H1 (cell line): ENCODE results near the gene OLFM2. TPM values are rescaled to one million over a fixed set of nuclear protein-coding genes. Genes with fewer than 3 reads are reported as not detected.

Experiments
- ATF3 ChIP-seq: IDR thresholded peaks from 2 replicates; pipeline ENCODE4 v1.6.1; 2011; ENCODE audit warnings: low read depth, mild to moderate bottlenecking, low read length; ENCODE audit not compliant: insufficient read depth
- BCL11A ChIP-seq, 2 experiments: IDR thresholded peaks; one replicate each; pipeline ENCODE4 v1.6.1; 2011; ENCODE audit warnings: low read depth in 2 of 2, low read length in 2 of 2, mild to moderate bottlenecking in 2 of 2
- BRCA1 ChIP-seq: IDR thresholded peaks from 2 replicates; pipeline ENCODE4 v1.6.1; 2012; ENCODE audit warnings: low read depth, low read length, improper control_type of control experiment
- CEBPB ChIP-seq: IDR thresholded peaks from 2 replicates; pipeline ENCODE4 v1.6.1; 2012; ENCODE audit warnings: low read depth, low read length
- CHD2 ChIP-seq: IDR thresholded peaks from 2 replicates; pipeline ENCODE4 v1.6.1; 2012; ENCODE audit warnings: low read length, improper control_type of control experiment
- EP300 ChIP-seq, 2 experiments: IDR thresholded peaks; 1 replicate in 1 of 2; 2 replicates in 1 of 2; pipeline ENCODE4 v1.6.1; 2011 to 2012; ENCODE audit warnings: low read depth in 2 of 2, low read length in 2 of 2, mild to moderate bottlenecking in 2 of 2, borderline replicate concordance in 1 of 2, inconsistent platforms in 1 of 2, moderate library complexity in 1 of 2
- FOSL1 ChIP-seq: IDR thresholded peaks from 2 replicates; pipeline ENCODE4 v1.6.1; 2011; ENCODE audit warnings: mild to moderate bottlenecking, low read depth, low read length, moderate library complexity; ENCODE audit not compliant: insufficient read depth
- HDAC2 ChIP-seq, 2 experiments: fragments of 300-600 bp in 1 of 2; sonication (generic) in 1 of 2; IDR thresholded peaks; 2 replicates each; pipeline ENCODE4 v1.6.1; 2011 to 2012; ENCODE audit warnings: low read depth in 2 of 2, low read length in 2 of 2, mild to moderate bottlenecking in 2 of 2, moderate library complexity in 2 of 2, borderline replicate concordance in 1 of 2, inconsistent platforms in 1 of 2
- JUND ChIP-seq: IDR thresholded peaks from 2 replicates; pipeline ENCODE4 v1.6.1; 2011; ENCODE audit warnings: mild to moderate bottlenecking, improper control_type of control experiment, low read length
- KDM1A ChIP-seq: fragments of 200-600, 300-600 bp; sonication (generic); IDR thresholded peaks from 2 replicates; pipeline ENCODE4 v1.7.1; 2016; ENCODE audit warnings: mild to moderate bottlenecking, low read length, borderline replicate concordance
- KDM5A ChIP-seq: fragments of 200-600 bp; IDR thresholded peaks from 2 replicates; pipeline ENCODE4 v1.7.1; 2012; ENCODE audit warnings: mild to moderate bottlenecking, low read length, inconsistent platforms, mixed read lengths
- NANOG ChIP-seq: IDR thresholded peaks from 2 replicates; pipeline ENCODE4 v1.6.1; 2011; ENCODE audit warnings: low read length, low read depth, mild to moderate bottlenecking, inconsistent platforms; ENCODE audit not compliant: insufficient read depth, poor library complexity, severe bottlenecking
- POLR2A ChIP-seq, 2 experiments: IDR thresholded peaks; 1 replicate in 1 of 2; 2 replicates in 1 of 2; pipeline ENCODE4 v1.6.1; 2011; ENCODE audit warnings: low read depth in 2 of 2, low read length in 2 of 2, mild to moderate bottlenecking in 2 of 2; ENCODE audit errors: control extremely low read depth in 1 of 2
- POU5F1 ChIP-seq: IDR thresholded peaks from 2 replicates; pipeline ENCODE4 v1.6.1; 2011; ENCODE audit warnings: low read depth, mild to moderate bottlenecking, low read length, moderate library complexity
- RAD21 ChIP-seq, 2 experiments: IDR thresholded peaks in 1 of 2; conservative IDR thresholded peaks in 1 of 2; 2 replicates each; pipeline ENCODE4 v1.6.1; 2011; ENCODE audit warnings: low read depth in 2 of 2, low read length in 2 of 2, improper control_type of control experiment in 1 of 2, inconsistent platforms in 1 of 2, mild to moderate bottlenecking in 1 of 2, moderate library complexity in 1 of 2
- RFX5 ChIP-seq: IDR thresholded peaks from 2 replicates; pipeline ENCODE4 v1.6.1; 2011; ENCODE audit warnings: low read depth, low read length, improper control_type of control experiment, borderline replicate concordance
- RNF2 ChIP-seq: fragments of 200-900, 300-1000 bp; sonication (generic); IDR thresholded peaks from 2 replicates; pipeline ENCODE4 v1.7.1; 2016; ENCODE audit warnings: borderline replicate concordance, low read depth, mild to moderate bottlenecking, antibody characterized with exemption, low read length; ENCODE audit not compliant: poor library complexity, severe bottlenecking; ENCODE audit errors: missing control alignments
- SP1 ChIP-seq: IDR thresholded peaks from 2 replicates; pipeline ENCODE4 v1.6.1; 2011; ENCODE audit warnings: low read depth, low read length
- SP4 ChIP-seq: IDR thresholded peaks from 2 replicates; pipeline ENCODE4 v1.6.1; 2012; ENCODE audit warnings: low read length, inconsistent platforms
- TAF1 ChIP-seq: IDR thresholded peaks from 2 replicates; pipeline ENCODE4 v1.6.1; 2011; ENCODE audit warnings: mild to moderate bottlenecking, low read depth, low read length
- TAF7 ChIP-seq: optimal IDR thresholded peaks from 2 replicates; pipeline ENCODE3; 2011; ENCODE audit warnings: low read depth, mild to moderate bottlenecking, inconsistent platforms, low read length, moderate library complexity, borderline replicate concordance
- polyA plus RNA-seq, 7 experiments: library from polyadenylated mRNA; depleted of rRNA in 3 of 7; stranded (reverse) in 5 of 7; unstranded in 2 of 7; fragments of >200 nt in 5 of 7; fragments of 200-250 nt in 2 of 7; gene quantifications; 1 replicate in 5 of 7; 2 replicates in 1 of 7; 4 replicates in 1 of 7; pipeline versions ENCODE4 v1.2.1 to v1.2.3, GENCODE V29; 2011 to 2013; ENCODE audit warnings: missing spikeins in 2 of 7, mixed read lengths in 2 of 7
- total RNA-seq: library from RNA; stranded (reverse); fragmentation: NEBNext Ultra II Directional; extraction: Animal tissue kit (Norgen Biotek cat#: 25700); gene quantifications from 2 replicates; pipeline ENCODE4 v1.2.1, GENCODE V29; 2021
- TF ChIP-seq, protein P1 (sequence below): IDR thresholded peaks from 2 replicates; pipeline ENCODE4 v1.6.1; 2012; ENCODE audit warnings: inconsistent platforms

Gene OLFM2
- total and polyA plus RNA-seq, 2 of the 8 experiments (the other 6 are each of a cell fraction or from before 2014, with no cell fraction given) = 68.2 to 151 TPM

GRCh38 chr19:9818734-9819595 lies 117.3 kb downstream of the OLFM2 start, which contains the start of gene FBXL12 (continued):
- TF ChIP-seq, protein P1, sequence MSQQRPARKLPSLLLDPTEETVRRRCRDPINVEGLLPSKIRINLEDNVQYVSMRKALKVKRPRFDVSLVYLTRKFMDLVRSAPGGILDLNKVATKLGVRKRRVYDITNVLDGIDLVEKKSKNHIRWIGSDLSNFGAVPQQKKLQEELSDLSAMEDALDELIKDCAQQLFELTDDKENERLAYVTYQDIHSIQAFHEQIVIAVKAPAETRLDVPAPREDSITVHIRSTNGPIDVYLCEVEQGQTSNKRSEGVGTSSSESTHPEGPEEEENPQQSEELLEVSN = peak; percentile 42; the same call in 1 of the 2 replicates
- TF ChIP-seq HDAC2 (IDR thresholded peaks at IDR 0.05; ENCODE audit: borderline replicate concordance in 1 of 2, low read depth in 2 of 2, low read length in 2 of 2) (peak in 1 of 2 experiments; percentile 99; a peak in 1 of 4 replicates), KDM1A (no peak), JUND (no peak), RFX5 (no peak), BCL11A (IDR thresholded peaks at IDR 0.05; ENCODE audit: low read depth in 2 of 2, low read length in 2 of 2) (no peak), SP4 (no peak; the same call in 1 of the 2 replicates), KDM5A (peak; percentile 96; the same call in 1 of the 2 replicates), POLR2A (IDR thresholded peaks at IDR 0.05; ENCODE audit: control extremely low read depth in 1 of 2, low read depth in 2 of 2, low read length in 2 of 2) (peak in 1 of 2 experiments; percentile 92; a peak in 2 of 3 replicates), RAD21 (IDR thresholded peaks at IDR 0.05 in 1 of 2, conservative IDR thresholded peaks at IDR 0.05 in 1 of 2; ENCODE audit: low read depth in 2 of 2, low read length in 2 of 2) (no peak), ATF3 (no peak), SP1 (no peak), CHD2 (no peak), TAF7 (no peak), RNF2 (no peak), CEBPB (no peak), TAF1 (peak; percentile 78; the same call in 1 of the 2 replicates), NANOG (no peak), FOSL1 (0 out of 2 replicates have a peak, but pooled peaks have one; percentile 0), BRCA1 (no peak), EP300 (IDR thresholded peaks at IDR 0.05; ENCODE audit: borderline replicate concordance in 1 of 2, low read depth in 2 of 2, low read length in 2 of 2) (no peak), POU5F1 (no peak)
